Raji (cell line): ENCODE results near the gene SUMO3.

Source experiments
- POLR2A ChIP-seq: IDR thresholded peaks from 2 replicates; pipeline ENCODE4 v1.6.1; 2011; ENCODE audit warnings: low read depth, low read length, control low read depth; ENCODE audit not compliant: insufficient read depth

SUMO3 gene

GRCh38 chr21:44756423-44757185, 61.3 kb downstream of the SUMO3 start:
- TF ChIP-seq POLR2A: no peak
